Neural cell (in vitro differentiated cells): Measurements from ENCODE around the gene ERMN. TPM values are rescaled to one million over a fixed set of nuclear protein-coding genes. Genes with fewer than 3 reads are reported as not detected.
"Not testable (repeated sequence)": the region's sequence is repeated elsewhere in the genome, so short reads cannot be mapped to it uniquely, and the experiment has no call there.

Experiments
- H2AFZ ChIP-seq: fragments of 200-600, 300-800 bp; sonication (generic), shearing (Covaris generic); 2 replicates; pipeline ENCODE4 v1.6.0; 2014; ENCODE audit warnings: low read depth, mild to moderate bottlenecking, antibody characterized with exemption, low read length, moderate library complexity
- H3F3A ChIP-seq: fragments of 200-600 bp; shearing (Covaris generic); 2 replicates; pipeline ENCODE4 v1.6.1; 2016; ENCODE audit warnings: mild to moderate bottlenecking, moderate library complexity, mixed read lengths, antibody characterized with exemption, low read length; ENCODE audit not compliant: insufficient read depth, poor library complexity, severe bottlenecking
- H3K27ac ChIP-seq: fragments of 200-600, 300-800 bp; sonication (generic), shearing (Covaris generic); 2 replicates; pipeline ENCODE4 v1.5.1; 2014; ENCODE audit warnings: mild to moderate bottlenecking, low read length, moderate library complexity
- H3K27me3 ChIP-seq: fragments of 300-800, 200-600 bp; sonication (generic), shearing (Covaris generic); 2 replicates; pipeline ENCODE4 v1.6.0; 2014; ENCODE audit warnings: mild to moderate bottlenecking, low read depth, low read length, moderate library complexity; ENCODE audit not compliant: insufficient read depth
- H3K36me3 ChIP-seq: fragments of 300-800, 200-600 bp; sonication (generic), shearing (Covaris generic); 2 replicates; pipeline ENCODE4 v1.5.1; 2014; ENCODE audit warnings: mild to moderate bottlenecking, antibody characterized with exemption, low read length, moderate library complexity; ENCODE audit not compliant: insufficient read depth
- H3K4me2 ChIP-seq: fragments of 300-800, 200-600 bp; sonication (generic), shearing (Covaris generic); 2 replicates; pipeline ENCODE4 v1.6.0; 2014; ENCODE audit warnings: mild to moderate bottlenecking, low read length
- H3K4me3 ChIP-seq: fragments of 300-800, 200-600 bp; sonication (generic), shearing (Covaris generic); 2 replicates; pipeline ENCODE4 v1.5.1; 2014; ENCODE audit warnings: mild to moderate bottlenecking, low read length, moderate library complexity
- H3K79me2 ChIP-seq: fragments of 200-600 bp; shearing (Covaris generic); replicated peaks from 2 replicates; pipeline ENCODE4 v1.6.0; 2014; ENCODE audit warnings: mild to moderate bottlenecking, low read length, moderate library complexity; ENCODE audit not compliant: insufficient read depth
- H3K9ac ChIP-seq: fragments of 300-800, 200-600 bp; sonication (generic), shearing (Covaris generic); 2 replicates; pipeline ENCODE4 v1.6.1; 2016; ENCODE audit warnings: mild to moderate bottlenecking, low read length, mixed read lengths
- H3K9me2 ChIP-seq: fragments of 200-600 bp; shearing (Covaris generic); 2 replicates; pipeline ENCODE4 v1.6.1; 2016; ENCODE audit warnings: mild to moderate bottlenecking, low read length, mixed read lengths; ENCODE audit not compliant: insufficient read depth
- H3K9me3 ChIP-seq: fragments of 200-600, 300-800 bp; sonication (generic), shearing (Covaris generic); 2 replicates; pipeline ENCODE4 v1.6.1; 2016; ENCODE audit warnings: mild to moderate bottlenecking, mixed run types, low read length, moderate library complexity, mixed read lengths
- H4K20me1 ChIP-seq: fragments of 200-600 bp; shearing (Covaris generic); 2 replicates; pipeline ENCODE4 v1.6.1; 2016; ENCODE audit warnings: mild to moderate bottlenecking, mixed run types; ENCODE audit not compliant: insufficient read depth
- EP300 ChIP-seq: fragments of 450-650 bp; conservative IDR thresholded peaks from 2 replicates; pipeline ENCODE4 v1.6.1; 2014; ENCODE audit warnings: antibody characterized with exemption, mild to moderate bottlenecking, moderate library complexity; ENCODE audit not compliant: poor library complexity, severe bottlenecking
- EZH2 ChIP-seq: fragments of 200-600, 300-800 bp; shearing (Covaris generic), sonication (generic); IDR thresholded peaks from 2 replicates; pipeline ENCODE4 v1.6.1; 2014; ENCODE audit warnings: antibody characterized with exemption, low read length, borderline replicate concordance, mild to moderate bottlenecking; ENCODE audit not compliant: insufficient read depth, poor library complexity, severe bottlenecking
- MXI1 ChIP-seq: fragments of 450-650 bp; conservative IDR thresholded peaks from 2 replicates; pipeline ENCODE4 v1.6.1; 2014; ENCODE audit warnings: antibody characterized with exemption, mild to moderate bottlenecking; ENCODE audit not compliant: poor library complexity, severe bottlenecking
- POLR2AphosphoS5 ChIP-seq: IDR thresholded peaks from 2 replicates; pipeline ENCODE4 v1.6.1; 2012
- RAD21 ChIP-seq: fragments of 450-650 bp; conservative IDR thresholded peaks from 2 replicates; pipeline ENCODE4 v1.6.1; 2014; ENCODE audit warnings: antibody characterized with exemption, mild to moderate bottlenecking, moderate library complexity
- SMC3 ChIP-seq: fragments of 450-650 bp; conservative IDR thresholded peaks from 2 replicates; pipeline ENCODE4 v1.6.1; 2014; ENCODE audit warnings: antibody characterized with exemption, mild to moderate bottlenecking, moderate library complexity; ENCODE audit not compliant: poor library complexity
- TAF1 ChIP-seq: IDR thresholded peaks from 2 replicates; pipeline ENCODE4 v1.6.1; 2012; ENCODE audit warnings: low read depth
- polyA plus RNA-seq: library from polyadenylated mRNA; depleted of rRNA; stranded (reverse); fragments of >200 nt; gene quantifications from 2 replicates; pipeline ENCODE4 v1.2.3, GENCODE V29; 2014
- TF ChIP-seq, protein P1 (sequence below): IDR thresholded peaks from 2 replicates; pipeline ENCODE4 v1.6.1; 2012; ENCODE audit warnings: borderline replicate concordance
- TF ChIP-seq, protein P2 (sequence below): fragments of 450-650 bp; IDR thresholded peaks from 2 replicates; pipeline ENCODE4 v1.5.1; 2014; ENCODE audit warnings: antibody characterized with exemption, mild to moderate bottlenecking, moderate library complexity; ENCODE audit not compliant: poor library complexity, severe bottlenecking

ERMN gene
- polyA plus RNA-seq, 1 donor from 2014 or later: not detected

DNA sequence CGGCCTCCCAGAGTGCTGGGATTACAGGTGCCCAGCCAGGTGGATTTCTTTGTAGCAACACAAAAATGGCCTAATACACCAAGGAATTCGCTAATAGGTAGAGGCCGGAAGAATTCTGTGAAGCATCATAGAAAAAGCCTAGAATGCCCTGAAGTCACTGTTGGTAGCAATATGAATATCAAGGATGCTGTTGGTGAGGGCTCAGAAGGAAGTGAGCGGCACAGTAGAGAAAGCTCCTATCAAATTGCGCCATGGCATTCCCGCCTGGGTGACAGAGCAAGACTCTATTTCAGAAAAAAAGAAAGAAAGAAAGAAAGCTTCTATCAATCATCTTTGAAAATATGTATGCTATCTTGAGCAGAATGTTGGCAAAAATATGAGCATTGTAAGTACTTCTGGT lies 44.3 kb downstream of the ERMN start:
- no peak overlapping the region for H3K9ac ChIP-seq
- H3K79me2 ChIP-seq: no peaks in the 10 kb centered on the region
- H3F3A ChIP-seq: no peaks in the 10 kb centered on the region
- no peak overlapping the region for H3K27ac ChIP-seq
- no peak overlapping the region for H3K4me3 ChIP-seq
- H3K4me2 ChIP-seq: no peak overlapping the region
- no peaks in the 10 kb centered on the region for H3K36me3 ChIP-seq
- no peaks in the 10 kb centered on the region for H4K20me1 ChIP-seq
- TF ChIP-seq EP300 (no peak), SMC3 (no peak), EZH2 (no peak), POLR2AphosphoS5 (no peak), MXI1 (no peak), RAD21 (no peak), TAF1 (no peak)
- TF ChIP-seq, protein P1, sequence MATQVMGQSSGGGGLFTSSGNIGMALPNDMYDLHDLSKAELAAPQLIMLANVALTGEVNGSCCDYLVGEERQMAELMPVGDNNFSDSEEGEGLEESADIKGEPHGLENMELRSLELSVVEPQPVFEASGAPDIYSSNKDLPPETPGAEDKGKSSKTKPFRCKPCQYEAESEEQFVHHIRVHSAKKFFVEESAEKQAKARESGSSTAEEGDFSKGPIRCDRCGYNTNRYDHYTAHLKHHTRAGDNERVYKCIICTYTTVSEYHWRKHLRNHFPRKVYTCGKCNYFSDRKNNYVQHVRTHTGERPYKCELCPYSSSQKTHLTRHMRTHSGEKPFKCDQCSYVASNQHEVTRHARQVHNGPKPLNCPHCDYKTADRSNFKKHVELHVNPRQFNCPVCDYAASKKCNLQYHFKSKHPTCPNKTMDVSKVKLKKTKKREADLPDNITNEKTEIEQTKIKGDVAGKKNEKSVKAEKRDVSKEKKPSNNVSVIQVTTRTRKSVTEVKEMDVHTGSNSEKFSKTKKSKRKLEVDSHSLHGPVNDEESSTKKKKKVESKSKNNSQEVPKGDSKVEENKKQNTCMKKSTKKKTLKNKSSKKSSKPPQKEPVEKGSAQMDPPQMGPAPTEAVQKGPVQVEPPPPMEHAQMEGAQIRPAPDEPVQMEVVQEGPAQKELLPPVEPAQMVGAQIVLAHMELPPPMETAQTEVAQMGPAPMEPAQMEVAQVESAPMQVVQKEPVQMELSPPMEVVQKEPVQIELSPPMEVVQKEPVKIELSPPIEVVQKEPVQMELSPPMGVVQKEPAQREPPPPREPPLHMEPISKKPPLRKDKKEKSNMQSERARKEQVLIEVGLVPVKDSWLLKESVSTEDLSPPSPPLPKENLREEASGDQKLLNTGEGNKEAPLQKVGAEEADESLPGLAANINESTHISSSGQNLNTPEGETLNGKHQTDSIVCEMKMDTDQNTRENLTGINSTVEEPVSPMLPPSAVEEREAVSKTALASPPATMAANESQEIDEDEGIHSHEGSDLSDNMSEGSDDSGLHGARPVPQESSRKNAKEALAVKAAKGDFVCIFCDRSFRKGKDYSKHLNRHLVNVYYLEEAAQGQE: no peak
- TF ChIP-seq, protein P2, sequence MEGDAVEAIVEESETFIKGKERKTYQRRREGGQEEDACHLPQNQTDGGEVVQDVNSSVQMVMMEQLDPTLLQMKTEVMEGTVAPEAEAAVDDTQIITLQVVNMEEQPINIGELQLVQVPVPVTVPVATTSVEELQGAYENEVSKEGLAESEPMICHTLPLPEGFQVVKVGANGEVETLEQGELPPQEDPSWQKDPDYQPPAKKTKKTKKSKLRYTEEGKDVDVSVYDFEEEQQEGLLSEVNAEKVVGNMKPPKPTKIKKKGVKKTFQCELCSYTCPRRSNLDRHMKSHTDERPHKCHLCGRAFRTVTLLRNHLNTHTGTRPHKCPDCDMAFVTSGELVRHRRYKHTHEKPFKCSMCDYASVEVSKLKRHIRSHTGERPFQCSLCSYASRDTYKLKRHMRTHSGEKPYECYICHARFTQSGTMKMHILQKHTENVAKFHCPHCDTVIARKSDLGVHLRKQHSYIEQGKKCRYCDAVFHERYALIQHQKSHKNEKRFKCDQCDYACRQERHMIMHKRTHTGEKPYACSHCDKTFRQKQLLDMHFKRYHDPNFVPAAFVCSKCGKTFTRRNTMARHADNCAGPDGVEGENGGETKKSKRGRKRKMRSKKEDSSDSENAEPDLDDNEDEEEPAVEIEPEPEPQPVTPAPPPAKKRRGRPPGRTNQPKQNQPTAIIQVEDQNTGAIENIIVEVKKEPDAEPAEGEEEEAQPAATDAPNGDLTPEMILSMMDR: no peak
- H3K9me3 ChIP-seq: no peaks in the 10 kb centered on the region
- no peaks in the 10 kb centered on the region for H3K9me2 ChIP-seq
- H2AFZ ChIP-seq: no peak overlapping the region
- H3K27me3 ChIP-seq: no peaks in the 10 kb centered on the region

DNA sequence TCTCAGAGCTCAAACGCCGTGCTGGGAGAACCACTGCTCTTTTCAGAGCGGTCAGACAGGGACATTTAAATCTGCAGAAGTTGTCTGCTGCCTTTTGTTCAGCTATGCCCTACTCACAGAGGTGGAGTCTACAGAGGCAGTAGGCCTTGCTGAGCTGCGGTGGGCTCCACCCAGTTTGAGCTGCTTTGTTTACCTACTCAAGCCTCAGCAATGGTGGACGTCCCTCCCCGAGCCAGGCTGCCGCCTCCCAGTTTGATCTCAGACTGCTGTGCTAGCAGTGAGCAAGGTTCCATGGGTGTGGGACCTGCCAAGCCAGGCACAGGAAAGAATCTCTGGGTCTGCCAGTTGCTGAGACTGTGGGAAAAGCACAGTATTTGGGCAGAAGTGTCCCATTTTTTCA lies 46.3 kb downstream of the ERMN start:
- not testable (repeated sequence) for H3K36me3 ChIP-seq, H2AFZ ChIP-seq, H3K4me2 ChIP-seq, H3K9ac ChIP-seq, H3K27ac ChIP-seq, H3F3A ChIP-seq, H3K9me3 ChIP-seq, H3K4me3 ChIP-seq, H4K20me1 ChIP-seq, H3K9me2 ChIP-seq, H3K27me3 ChIP-seq, H3K79me2 ChIP-seq

DNA sequence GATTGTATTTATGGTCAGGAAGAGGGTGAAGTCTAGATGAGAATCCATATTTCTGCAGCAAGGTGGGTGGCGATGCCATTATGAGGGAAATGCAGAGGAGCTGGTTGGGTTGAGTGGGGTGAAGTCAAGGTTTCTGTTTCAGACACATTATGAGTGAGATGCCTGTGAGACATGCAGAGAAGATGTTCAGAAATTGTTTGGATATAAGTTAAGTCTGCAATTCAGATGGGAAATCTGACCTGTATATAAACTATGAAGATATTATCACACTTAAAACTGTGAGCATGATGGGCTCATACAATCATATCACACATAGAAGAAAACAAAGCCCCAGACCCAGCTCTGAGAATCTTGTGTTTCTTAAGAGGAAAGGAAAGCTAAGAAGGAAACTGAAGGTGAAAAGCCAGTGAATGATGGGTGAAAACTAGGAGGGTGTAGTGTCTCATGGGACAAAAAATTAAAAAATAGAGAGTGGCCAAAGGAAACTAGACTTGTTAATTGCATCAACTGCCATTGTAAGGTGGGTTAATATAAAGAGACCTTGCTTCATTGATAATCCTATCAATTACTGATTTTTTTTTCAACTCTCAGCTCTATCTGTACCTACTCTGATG lies 53.9 kb downstream of the ERMN start:
- Histone ChIP-seq H3K4me3 (no peak overlapping the region), H3K9ac (no peak overlapping the region)
- no peak for TF ChIP-seq EZH2
- TF ChIP-seq, protein P1: no peak
- TF ChIP-seq TAF1: no peak
- TF ChIP-seq SMC3: no peak
- TF ChIP-seq POLR2AphosphoS5: no peak
- TF ChIP-seq, protein P2: no peak
- no peak for TF ChIP-seq MXI1
- no peak for TF ChIP-seq RAD21
- TF ChIP-seq EP300: no peak

More for the DNA sequence above, 53.9 kb downstream of the ERMN start:
- Histone ChIP-seq H3K27me3 (no peaks in the 10 kb centered on the region), H3F3A (no peaks in the 10 kb centered on the region), H3K9me3 (no peaks in the 10 kb centered on the region), H3K9me2 (no peaks in the 10 kb centered on the region), H3K36me3 (no peaks in the 10 kb centered on the region), H4K20me1 (no peaks in the 10 kb centered on the region), H3K27ac (no peak overlapping the region), H2AFZ (no peak overlapping the region), H3K79me2 (no peaks in the 10 kb centered on the region), H3K4me2 (no peak overlapping the region)
